ENCODE measurements around the gene FSCN2.

GRCh38 chr17:81494626-81495377, 33.4 kb upstream of the FSCN2 start:
- TF ChIP-seq, protein P1, sequence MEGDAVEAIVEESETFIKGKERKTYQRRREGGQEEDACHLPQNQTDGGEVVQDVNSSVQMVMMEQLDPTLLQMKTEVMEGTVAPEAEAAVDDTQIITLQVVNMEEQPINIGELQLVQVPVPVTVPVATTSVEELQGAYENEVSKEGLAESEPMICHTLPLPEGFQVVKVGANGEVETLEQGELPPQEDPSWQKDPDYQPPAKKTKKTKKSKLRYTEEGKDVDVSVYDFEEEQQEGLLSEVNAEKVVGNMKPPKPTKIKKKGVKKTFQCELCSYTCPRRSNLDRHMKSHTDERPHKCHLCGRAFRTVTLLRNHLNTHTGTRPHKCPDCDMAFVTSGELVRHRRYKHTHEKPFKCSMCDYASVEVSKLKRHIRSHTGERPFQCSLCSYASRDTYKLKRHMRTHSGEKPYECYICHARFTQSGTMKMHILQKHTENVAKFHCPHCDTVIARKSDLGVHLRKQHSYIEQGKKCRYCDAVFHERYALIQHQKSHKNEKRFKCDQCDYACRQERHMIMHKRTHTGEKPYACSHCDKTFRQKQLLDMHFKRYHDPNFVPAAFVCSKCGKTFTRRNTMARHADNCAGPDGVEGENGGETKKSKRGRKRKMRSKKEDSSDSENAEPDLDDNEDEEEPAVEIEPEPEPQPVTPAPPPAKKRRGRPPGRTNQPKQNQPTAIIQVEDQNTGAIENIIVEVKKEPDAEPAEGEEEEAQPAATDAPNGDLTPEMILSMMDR (IDR thresholded peaks at IDR 0.05), result no peak
- TF ChIP-seq POLR2AphosphoS5 (IDR thresholded peaks at IDR 0.05), result no peak
- TF ChIP-seq POLR2A (IDR thresholded peaks at IDR 0.05), result no peak
